GM12878 (cell line): ENCODE results near the gene TH.

Source experiments
- CREM ChIP-seq: IDR thresholded peaks from 2 replicates; pipeline ENCODE4 v1.6.1; 2014; ENCODE audit warnings: antibody characterized with exemption, low read depth
- CTCF ChIP-seq, 3 experiments: IDR thresholded peaks in 2 of 3; conservative IDR thresholded peaks in 1 of 3; 2 replicates each; pipeline ENCODE4 v1.5.1; 2011; ENCODE audit warnings: low read depth in 3 of 3, low read length in 3 of 3, mild to moderate bottlenecking in 3 of 3, control low read depth in 2 of 3, moderate library complexity in 2 of 3, inconsistent platforms in 1 of 3, mixed read lengths in 1 of 3; ENCODE audit not compliant: control insufficient read depth in 2 of 3, insufficient read depth in 1 of 3; ENCODE audit errors: extremely low read depth in 1 of 3
- ELK1 ChIP-seq: IDR thresholded peaks from 2 replicates; pipeline ENCODE4 v1.6.1; 2012; ENCODE audit warnings: low read depth, low read length, improper control_type of control experiment
- EZH2 ChIP-seq: IDR thresholded peaks from 2 replicates; pipeline ENCODE4 v1.6.1; 2012; ENCODE audit warnings: low read depth, mild to moderate bottlenecking, control low read depth, inconsistent platforms, low read length, borderline replicate concordance; ENCODE audit not compliant: control insufficient read depth
- GABPA ChIP-seq: IDR thresholded peaks from 2 replicates; pipeline ENCODE4 v1.6.1; 2014; ENCODE audit warnings: antibody characterized with exemption, low read depth, mild to moderate bottlenecking, inconsistent platforms
- MTA3 ChIP-seq: IDR thresholded peaks from 2 replicates; pipeline ENCODE4 v1.6.1; 2012; ENCODE audit warnings: low read length, inconsistent platforms, borderline replicate concordance
- NR2C1 ChIP-seq: fragments of 450-650 bp; IDR thresholded peaks from 2 replicates; pipeline ENCODE4 v1.6.1; 2017; ENCODE audit warnings: antibody characterized with exemption, mild to moderate bottlenecking, moderate library complexity
- POLR2A ChIP-seq: IDR thresholded peaks from 2 replicates; pipeline ENCODE4 v1.6.1; 2011; ENCODE audit warnings: low read depth, mild to moderate bottlenecking, low read length
- POLR2AphosphoS5 ChIP-seq: IDR thresholded peaks from 2 replicates; pipeline ENCODE4 v1.6.1; 2011; ENCODE audit warnings: mild to moderate bottlenecking, low read length, inconsistent platforms
- RCOR1 ChIP-seq: conservative IDR thresholded peaks from 2 replicates; pipeline ENCODE4 v1.6.1; 2012; ENCODE audit warnings: low read depth, low read length, improper control_type of control experiment
- REST ChIP-seq: IDR thresholded peaks from 2 replicates; pipeline ENCODE4 v1.6.1; 2012; ENCODE audit warnings: mild to moderate bottlenecking, low read depth, low read length
- SIN3A ChIP-seq: IDR thresholded peaks from 2 replicates; pipeline ENCODE4 v1.6.1; 2012; ENCODE audit warnings: low read depth, low read length, improper control_type of control experiment
- USF2 ChIP-seq: IDR thresholded peaks from 2 replicates; pipeline ENCODE4 v1.6.1; 2011; ENCODE audit warnings: low read depth, low read length, improper control_type of control experiment, borderline replicate concordance
- ZNF274 ChIP-seq: IDR thresholded peaks from one replicate; pipeline ENCODE4 v1.8.0; 2011; ENCODE audit not compliant: insufficient read length, insufficient read depth

- TF ChIP-seq POLR2AphosphoS5, result no peak
- no peak for TF ChIP-seq CTCF (IDR thresholded peaks at IDR 0.05 in 2 of 3, conservative IDR thresholded peaks at IDR 0.05 in 1 of 3; ENCODE audit: control insufficient read depth in 2 of 3, extremely low read depth in 1 of 3, insufficient read depth in 1 of 3, low read depth in 3 of 3, low read length in 3 of 3)
- no peak for TF ChIP-seq USF2
- TF ChIP-seq SIN3A, result no peak
- TF ChIP-seq ELK1, result no peak
- TF ChIP-seq POLR2A, result no peak
- no peak for TF ChIP-seq RCOR1
- no peak for TF ChIP-seq REST
- TF ChIP-seq NR2C1, result no peak
- no peak for TF ChIP-seq ZNF274
- TF ChIP-seq CREM, result no peak
- no peak for TF ChIP-seq MTA3
- TF ChIP-seq EZH2, result no peak
- TF ChIP-seq GABPA, result no peak
Observed at GRCh38 chr11:2148595-2148994, 23.0 kb downstream of the TH start.
